D721Med (cell line): ENCODE data around the gene DGKI.

Experiments
- DNase-seq: peaks from one replicate; pipeline ENCODE4 v3.0.0; 2011; ENCODE audit warnings: low spot score; ENCODE audit not compliant: insufficient read length
- FAIRE-seq: peaks from 2 replicates; lab custom pipeline; 2011; peaks lifted over from hg19 to GRCh38; lab: Jason Lieb, UNC
- CTCF ChIP-seq: IDR thresholded peaks from 2 replicates; pipeline ENCODE4 v1.5.1; 2012; ENCODE audit warnings: mild to moderate bottlenecking, control low read depth; ENCODE audit not compliant: insufficient read depth; ENCODE audit errors: missing control alignments

DGKI gene

GRCh38 chr7:137439829-137440825 lies 406.6 kb downstream of the DGKI start:
- FAIRE-seq (no peak), DNase-seq (no peak)
- TF ChIP-seq CTCF, result no peak

- no peak for DNase-seq
- no peak for FAIRE-seq
- no peak for TF ChIP-seq CTCF
Measured at GRCh38 chr7:137434946-137435345, 411.8 kb downstream of the DGKI start.

GRCh38 chr7:137434530-137434929 lies 412.2 kb downstream of the DGKI start:
- FAIRE-seq (no peak), DNase-seq (no peak)

GRCh38 chr7:137423321-137423720 lies 423.5 kb downstream of the DGKI start:
- FAIRE-seq (no peak), DNase-seq (no peak)
- no peak for TF ChIP-seq CTCF

More at GRCh38 chr7:137434530-137434929, 412.2 kb downstream of the DGKI start:
- no peak for TF ChIP-seq CTCF

GRCh38 chr7:137421366-137421765 lies 425.4 kb downstream of the DGKI start:
- DNase-seq (no peak), FAIRE-seq (peak; percentile 38)
- TF ChIP-seq CTCF, result no peak

- no peak for DNase-seq
- FAIRE-seq, result no peak
- TF ChIP-seq CTCF, result no peak
Measured at GRCh38 chr7:137418841-137419240, 427.9 kb downstream of the DGKI start.

- no peak for TF ChIP-seq CTCF
Measured at GRCh38 chr7:137417464-137417863, 429.3 kb downstream of the DGKI start.

More at GRCh38 chr7:137417464-137417863, 429.3 kb downstream of the DGKI start:
- no peak for FAIRE-seq
- DNase-seq, result no peak
